A172 (cell line): ENCODE measurements around the gene CDYL2. TPM values are rescaled to one million over a fixed set of nuclear protein-coding genes. Genes with fewer than 3 reads are reported as not detected.

ENCODE experiments used
- DNase-seq: peaks from one replicate; pipeline ENCODE4 v3.0.0-alpha.2; 2015; ENCODE audit warnings: low spot score
- total RNA-seq: library from RNA; depleted of rRNA; stranded (reverse); fragments of >200 nt; shearing (Covaris generic); gene quantifications from 2 replicates; pipeline ENCODE4 v1.2.3, GENCODE V29; 2014

CDYL2 gene
- total RNA-seq, 1 experiment from 2014 or later, result 6.3 TPM

GRCh38 chr16:80596507-80597207 lies 207.7 kb downstream of the CDYL2 start:
- no peak for DNase-seq

- no peak for DNase-seq
These were observed 209.6 kb downstream of the CDYL2 start for GRCh38 chr16:80594756-80595155.

GRCh38 chr16:80592273-80592672 lies 212.1 kb downstream of the CDYL2 start:
- DNase-seq, result no peak

GRCh38 chr16:80591071-80591915 lies 213.1 kb downstream of the CDYL2 start:
- DNase-seq, result no peak

- DNase-seq, result no peak
These were observed 217.3 kb downstream of the CDYL2 start for GRCh38 chr16:80587071-80587470.

- no peak for DNase-seq
These were observed 217.9 kb downstream of the CDYL2 start for GRCh38 chr16:80586476-80586875.

GRCh38 chr16:80585764-80586163 lies 218.6 kb downstream of the CDYL2 start:
- DNase-seq, result no peak

GRCh38 chr16:80583466-80583865 lies 220.9 kb downstream of the CDYL2 start:
- DNase-seq, result peak; percentile 87

GRCh38 chr16:80580109-80580832 lies 224.1 kb downstream of the CDYL2 start:
- peak; percentile 22 for DNase-seq

GRCh38 chr16:80577485-80578280 lies 226.7 kb downstream of the CDYL2 start:
- DNase-seq, result no peak

GRCh38 chr16:80576343-80576912 lies 228.0 kb downstream of the CDYL2 start:
- DNase-seq, result no peak

- no peak for DNase-seq
These were observed 230.7 kb downstream of the CDYL2 start for GRCh38 chr16:80573700-80574120.

GRCh38 chr16:80570106-80570478 lies 234.3 kb downstream of the CDYL2 start:
- DNase-seq, result peak; percentile 75

GRCh38 chr16:80569440-80570105 lies 234.8 kb downstream of the CDYL2 start:
- peak; percentile 89 for DNase-seq

- no peak for DNase-seq
These were observed 240.0 kb downstream of the CDYL2 start for GRCh38 chr16:80564394-80564793.

- no peak for DNase-seq
These were observed 241.3 kb downstream of the CDYL2 start for GRCh38 chr16:80563066-80563465.

GRCh38 chr16:80559369-80559768 lies 245.0 kb downstream of the CDYL2 start:
- no peak for DNase-seq

- DNase-seq, result no peak
These were observed 247.4 kb downstream of the CDYL2 start for GRCh38 chr16:80557037-80557436.

- DNase-seq, result no peak
These were observed 247.9 kb downstream of the CDYL2 start for GRCh38 chr16:80556481-80556880.

GRCh38 chr16:80554033-80554432 lies 250.4 kb downstream of the CDYL2 start:
- no peak for DNase-seq

GRCh38 chr16:80552277-80552676 lies 252.1 kb downstream of the CDYL2 start:
- DNase-seq, result no peak
